H1 (cell line): ENCODE measurements around the gene FSIP1. TPM values are rescaled to one million over a fixed set of nuclear protein-coding genes. Genes with fewer than 3 reads are reported as not detected.
A peak's percentile ranks its signal among the peaks of the same experiment; 100 is the strongest.

ENCODE experiments used
- CTCF ChIA-PET: fragments of 300-600 bp; sonication (Branson Sonifier 250); formaldehyde crosslinking; loops from one replicate; lab custom pipeline; 2021; ENCODE audit not compliant: partially characterized antibody; lab: Charles Lee
- POLR2A ChIA-PET: fragments of 300-600 bp; sonication (Branson Sonifier 250); formaldehyde crosslinking; loops from one replicate; lab custom pipeline; 2021; ENCODE audit warnings: inconsistent platforms; ENCODE audit not compliant: partially characterized antibody; lab: Charles Lee
- DNase-seq, 2 experiments: peaks; one replicate each; pipeline versions ENCODE4 v3.0.0 to v3.0.0-alpha.2; 2010 to 2022; ENCODE audit warnings: low spot score in 2 of 2, low read depth in 1 of 2, mixed read lengths in 1 of 2
- FAIRE-seq: peaks from 2 replicates; lab custom pipeline; 2011; peaks lifted over from hg19 to GRCh38; lab: Jason Lieb, UNC
- H2AFZ ChIP-seq: 2 replicates; pipeline ENCODE4 v1.8.1; 2012; ENCODE audit warnings: low read length, inconsistent platforms
- H2AK5ac ChIP-seq: 2 replicates; pipeline ENCODE4 v1.6.1; 2013; ENCODE audit warnings: low read depth, low read length
- H2BK120ac ChIP-seq: replicated peaks from 2 replicates; pipeline ENCODE3; 2013; ENCODE audit warnings: low read depth, low read length, inconsistent platforms
- H2BK12ac ChIP-seq: 2 replicates; pipeline ENCODE4 v1.6.1; 2013; ENCODE audit warnings: low read depth, low read length
- H2BK15ac ChIP-seq: 2 replicates; pipeline ENCODE4 v1.6.1; 2013; ENCODE audit warnings: low read length
- H2BK20ac ChIP-seq: 2 replicates; pipeline ENCODE4 v1.6.1; 2013; ENCODE audit warnings: low read length
- H2BK5ac ChIP-seq: 2 replicates; pipeline ENCODE4 v1.6.1; 2013; ENCODE audit warnings: low read depth, low read length
- H3K14ac ChIP-seq: 2 replicates; pipeline ENCODE4 v1.6.1; 2013; ENCODE audit warnings: inconsistent platforms; ENCODE audit not compliant: insufficient read length
- H3K18ac ChIP-seq: 2 replicates; pipeline ENCODE4 v1.6.1; 2013; ENCODE audit warnings: low read length; ENCODE audit errors: extremely low read depth
- H3K23ac ChIP-seq: 2 replicates; pipeline ENCODE4 v1.6.1; 2013; ENCODE audit warnings: inconsistent platforms; ENCODE audit not compliant: insufficient read length
- H3K23me2 ChIP-seq: 2 replicates; pipeline ENCODE4 v1.6.1; 2013; ENCODE audit warnings: low read depth, low read length
- H3K27ac ChIP-seq: 2 replicates; pipeline ENCODE4 v1.6.1; 2011; ENCODE audit warnings: low read depth, low read length, inconsistent platforms
- H3K27me3 ChIP-seq, 4 experiments: replicated peaks in 1 of 4; 1 replicate in 1 of 4; 2 replicates in 3 of 4; pipeline versions ENCODE4 v1.6.1 to v1.8.1; 2011 to 2013; ENCODE audit warnings: low read length in 3 of 4, mild to moderate bottlenecking in 3 of 4, inconsistent platforms in 2 of 4, mixed read lengths in 2 of 4, moderate library complexity in 1 of 4; ENCODE audit not compliant: control insufficient read depth in 3 of 4, insufficient read depth in 3 of 4; ENCODE audit errors: extremely low read depth in 1 of 4
- H3K36me3 ChIP-seq, 4 experiments: 2 replicates each; pipeline versions ENCODE4 v1.6.1 to v1.8.1; 2011 to 2013; ENCODE audit warnings: mild to moderate bottlenecking in 4 of 4, low read length in 3 of 4, moderate library complexity in 2 of 4, control low read depth in 1 of 4, inconsistent platforms in 1 of 4; ENCODE audit not compliant: insufficient read depth in 4 of 4, control insufficient read depth in 2 of 4
- H3K4ac ChIP-seq: replicated peaks from 2 replicates; pipeline ENCODE3; 2013; ENCODE audit warnings: low read length, low read depth, mixed read lengths, inconsistent platforms; ENCODE audit not compliant: insufficient read length
- H3K4me1 ChIP-seq, 4 experiments: replicated peaks in 1 of 4; 1 replicate in 1 of 4; 2 replicates in 3 of 4; pipeline versions ENCODE4 v1.6.1 to v1.8.1; 2011 to 2013; ENCODE audit warnings: low read length in 3 of 4, inconsistent platforms in 2 of 4, mixed read lengths in 1 of 4; ENCODE audit not compliant: insufficient read depth in 4 of 4, control insufficient read depth in 3 of 4
- H3K4me2 ChIP-seq, 2 experiments: 2 replicates each; pipeline versions ENCODE4 v1.6.1 to v1.8.1; 2011 to 2013; ENCODE audit warnings: low read depth in 2 of 2, low read length in 2 of 2, control low read depth in 1 of 2, inconsistent platforms in 1 of 2, mild to moderate bottlenecking in 1 of 2; ENCODE audit not compliant: insufficient read depth in 1 of 2
- H3K4me3 ChIP-seq, 4 experiments: fragments of 200-600, 300-600 bp in 1 of 4; sonication (generic), shearing (Covaris generic), sonication (Bioruptor Twin) in 1 of 4; 2 replicates each; pipeline versions ENCODE4 v1.5.1 to v1.8.1; 2011 to 2016; ENCODE audit warnings: low read length in 4 of 4, low read depth in 3 of 4, control low read depth in 2 of 4, inconsistent platforms in 2 of 4, mild to moderate bottlenecking in 2 of 4, mixed read lengths in 1 of 4, moderate library complexity in 1 of 4; ENCODE audit not compliant: insufficient read depth in 2 of 4; ENCODE audit errors: extremely low read depth in 1 of 4
- H3K56ac ChIP-seq: replicated peaks from 2 replicates; pipeline ENCODE3; 2013; ENCODE audit warnings: low read depth, mild to moderate bottlenecking, mixed read lengths, low read length, inconsistent platforms; ENCODE audit not compliant: insufficient read length
- H3K79me1 ChIP-seq: 2 replicates; pipeline ENCODE4 v1.6.1; 2013; ENCODE audit warnings: low read depth, low read length, control low read depth
- H3K79me2 ChIP-seq, 2 experiments: 2 replicates each; pipeline versions ENCODE4 v1.6.1 to v1.8.1; 2012 to 2013; ENCODE audit warnings: low read length in 2 of 2, mild to moderate bottlenecking in 2 of 2, inconsistent platforms in 1 of 2; ENCODE audit not compliant: insufficient read depth in 2 of 2, control insufficient read depth in 1 of 2
- H3K9ac ChIP-seq, 4 experiments: replicated peaks in 1 of 4; 1 replicate in 1 of 4; 2 replicates in 3 of 4; pipeline versions ENCODE4 v1.6.1 to v1.8.1; 2011 to 2013; ENCODE audit warnings: low read depth in 3 of 4, low read length in 3 of 4, control low read depth in 2 of 4, mild to moderate bottlenecking in 2 of 4, moderate library complexity in 2 of 4, inconsistent platforms in 1 of 4; ENCODE audit errors: extremely low read depth in 1 of 4
- H3K9me3 ChIP-seq, 2 experiments: 2 replicates each; pipeline versions ENCODE4 v1.6.1 to v1.8.1; 2012 to 2013; ENCODE audit warnings: mild to moderate bottlenecking in 2 of 2, moderate library complexity in 2 of 2, control low read depth in 1 of 2, inconsistent platforms in 1 of 2, low read depth in 1 of 2, low read length in 1 of 2, mixed read lengths in 1 of 2; ENCODE audit not compliant: insufficient read depth in 2 of 2
- H4K20me1 ChIP-seq, 2 experiments: replicated peaks in 1 of 2; 2 replicates each; pipeline versions ENCODE3 to v1.8.1; 2011 to 2013; ENCODE audit warnings: inconsistent platforms in 2 of 2, low read length in 2 of 2, mild to moderate bottlenecking in 1 of 2; ENCODE audit not compliant: insufficient read depth in 2 of 2, control insufficient read depth in 1 of 2
- H4K5ac ChIP-seq: 2 replicates; pipeline ENCODE4 v1.6.1; 2013; ENCODE audit warnings: low read length, low read depth, mixed read lengths, inconsistent platforms; ENCODE audit not compliant: insufficient read length
- H4K8ac ChIP-seq: 2 replicates; pipeline ENCODE4 v1.8.0; 2013; ENCODE audit warnings: mild to moderate bottlenecking, moderate library complexity, low read length, inconsistent platforms; ENCODE audit not compliant: insufficient read depth; ENCODE audit errors: extremely low read depth
- H4K91ac ChIP-seq: replicated peaks from 2 replicates; pipeline ENCODE3; 2013; ENCODE audit warnings: low read length, mixed read lengths, inconsistent platforms; ENCODE audit not compliant: insufficient read length
- BRCA1 ChIP-seq: IDR thresholded peaks from 2 replicates; pipeline ENCODE4 v1.6.1; 2012; ENCODE audit warnings: low read depth, low read length, improper control_type of control experiment
- CEBPB ChIP-seq: IDR thresholded peaks from 2 replicates; pipeline ENCODE4 v1.6.1; 2012; ENCODE audit warnings: low read depth, low read length
- NANOG ChIP-seq: IDR thresholded peaks from 2 replicates; pipeline ENCODE4 v1.6.1; 2011; ENCODE audit warnings: low read length, low read depth, mild to moderate bottlenecking, inconsistent platforms; ENCODE audit not compliant: insufficient read depth, poor library complexity, severe bottlenecking
- NRF1 ChIP-seq: IDR thresholded peaks from 2 replicates; pipeline ENCODE4 v1.6.1; 2011; ENCODE audit warnings: mild to moderate bottlenecking, low read depth, low read length, improper control_type of control experiment
- RAD21 ChIP-seq, 2 experiments: IDR thresholded peaks in 1 of 2; conservative IDR thresholded peaks in 1 of 2; 2 replicates each; pipeline ENCODE4 v1.6.1; 2011; ENCODE audit warnings: low read depth in 2 of 2, low read length in 2 of 2, improper control_type of control experiment in 1 of 2, inconsistent platforms in 1 of 2, mild to moderate bottlenecking in 1 of 2, moderate library complexity in 1 of 2
- RNF2 ChIP-seq: fragments of 200-900, 300-1000 bp; sonication (generic); IDR thresholded peaks from 2 replicates; pipeline ENCODE4 v1.7.1; 2016; ENCODE audit warnings: borderline replicate concordance, low read depth, mild to moderate bottlenecking, antibody characterized with exemption, low read length; ENCODE audit not compliant: poor library complexity, severe bottlenecking; ENCODE audit errors: missing control alignments
- TAF1 ChIP-seq: IDR thresholded peaks from 2 replicates; pipeline ENCODE4 v1.6.1; 2011; ENCODE audit warnings: mild to moderate bottlenecking, low read depth, low read length
- TBP ChIP-seq: IDR thresholded peaks from 2 replicates; pipeline ENCODE4 v1.6.1; 2011; ENCODE audit warnings: low read depth, low read length, improper control_type of control experiment
- TEAD4 ChIP-seq: IDR thresholded peaks from 2 replicates; pipeline ENCODE4 v1.6.1; 2012; ENCODE audit warnings: low read depth, low read length, inconsistent platforms, mixed read lengths
- WGBS, 2 experiments: shearing (Covaris generic) in 1 of 2; methylation state at CpG; one replicate each; pipeline versions ENCODE4 v1.1.6 to v1.1.7; 2013 to 2015; ENCODE audit warnings: low lambda C conversion rate in 2 of 2, mixed read lengths in 2 of 2, inconsistent platforms in 1 of 2, low coverage in 1 of 2, missing lambda C conversion rate in 1 of 2; ENCODE audit not compliant: insufficient replicate concordance in 2 of 2, insufficient coverage in 1 of 2, insufficient read length in 1 of 2; ENCODE audit errors: extremely low coverage in 1 of 2, missing lambda C conversion rate in 1 of 2; 5-methylcytosine and 5-hydroxymethylcytosine counted together
- long read RNA-seq, 2 experiments: library from RNA in 1 of 2; library from capped mRNA in 1 of 2; stranded (forward); transcript quantifications; one replicate each; pipeline ENCODE4 v2.0.0, GENCODE V29; 2021; ENCODE audit warnings: inconsistent platforms in 1 of 2
- polyA minus RNA-seq, 3 experiments: library from RNA; depleted of rRNA, polyadenylated mRNA; stranded (reverse); fragments of >200 nt; gene quantifications; 1 replicate in 2 of 3; 2 replicates in 1 of 3; pipeline ENCODE4 v1.2.3, GENCODE V29; 2011
- polyA plus RNA-seq, 7 experiments: library from polyadenylated mRNA; depleted of rRNA in 3 of 7; stranded (reverse) in 5 of 7; unstranded in 2 of 7; fragments of >200 nt in 5 of 7; fragments of 200-250 nt in 2 of 7; gene quantifications; 1 replicate in 5 of 7; 2 replicates in 1 of 7; 4 replicates in 1 of 7; pipeline versions ENCODE4 v1.2.1 to v1.2.3, GENCODE V29; 2011 to 2013; ENCODE audit warnings: missing spikeins in 2 of 7, mixed read lengths in 2 of 7
- total RNA-seq: library from RNA; stranded (reverse); fragmentation: NEBNext Ultra II Directional; extraction: Animal tissue kit (Norgen Biotek cat#: 25700); gene quantifications from 2 replicates; pipeline ENCODE4 v1.2.1, GENCODE V29; 2021

FSIP1 gene
- total RNA-seq (0.88 and 1.3 TPM in 2 replicates), polyA plus RNA-seq (2011; rRNA removed) (0.08 and 0.18 TPM in 2 replicates), polyA minus RNA-seq (2011; rRNA and poly(A)+ RNA removed) (0.25 and 0.68 TPM in 2 replicates)
- 0.31 TPM for polyA plus RNA-seq (2011; cell fraction: cytosol; rRNA removed)
- 0.13 TPM for polyA plus RNA-seq (2011; cell fraction: nucleus; rRNA removed)
- polyA plus RNA-seq (2012, experiment 1 of 2), result 0.25 to 0.70 TPM (median 0.36 TPM) in 4 replicates
- polyA plus RNA-seq (2012, experiment 2 of 2), result 0.07 TPM
- 0.45 TPM for polyA plus RNA-seq (2013, experiment 1 of 2)
- polyA plus RNA-seq (2013, experiment 2 of 2), result 0.61 TPM
- not detected for polyA minus RNA-seq (2011; cell fraction: cytosol; rRNA and poly(A)+ RNA removed)
- 1.8 TPM for polyA minus RNA-seq (2011; cell fraction: nucleus; rRNA and poly(A)+ RNA removed)
- long read RNA-seq, experiment 1, result 0 reads
- long read RNA-seq, experiment 2, partial matches to known transcripts, result 3 of 3 reads
- long read RNA-seq, experiment 2, other reads (novel, unspliced or antisense), result 0 of 3 reads

GRCh38 chr15:39782441-39783138 lies at the start of gene FSIP1:
Gene FSIP1, minus strand, starts transcription at chr15:39782841. Its CDS starts 6,317 bp downstream, at chr15:39776524.
- POLR2A ChIA-PET, result interaction anchor here (1.2 to 1.9 kb wide), 7 partner anchors 12 to 202 kb away, joined by 4 to 10 read pairs (median 7); partner anchors contain the start of genes EIF2AK4 and THBS1
- Histone ChIP-seq H3K27ac (peak within 1 kb of the TSS; percentile 60), H3K36me3 (no peaks in the 10 kb centered on the region), H3K4me1 (peaks cover 0 to 19% (median 13%) of the 10 kb centered on the region in 4 experiments; a peak in 5 of 7 replicates), H2BK20ac (no peak within 1 kb of the TSS), H3K56ac (peak within 1 kb of the TSS; percentile 26), H3K9me3 (no peaks in the 10 kb centered on the region), H3K4me2 (peak within 1 kb of the TSS; percentile 98 to 99), H2BK5ac (no peak within 1 kb of the TSS; the same call in 1 of the 2 replicates), H4K8ac (peak within 1 kb of the TSS; percentile 68; the same call in 1 of the 2 replicates), H2BK15ac (no peak within 1 kb of the TSS), H3K79me1 (no peaks in the 10 kb centered on the region), H2BK12ac (no peak within 1 kb of the TSS), H4K20me1 (no peaks in the 10 kb centered on the region), H4K5ac (peak within 1 kb of the TSS; percentile 81), H3K79me2 (peaks cover 0 to 17% of the 10 kb centered on the region in 2 experiments; a peak in 2 of 4 replicates), H3K27me3 (no peaks in the 10 kb centered on the region), H2AFZ (peak within 1 kb of the TSS; percentile 93), H3K23ac (no peak within 1 kb of the TSS), H3K4ac (peak within 1 kb of the TSS; percentile 71), H3K9ac (peak within 1 kb of the TSS; percentile 80 to 96 (median 88)), H3K14ac (peak within 1 kb of the TSS; percentile 25), H2AK5ac (no peak within 1 kb of the TSS), H3K4me3 (peak within 1 kb of the TSS; percentile 73 to 97 (median 90)), H2BK120ac (peak within 1 kb of the TSS; percentile 70), H3K23me2 (peaks cover 7% of the 10 kb centered on the region), H3K18ac (peak within 1 kb of the TSS; percentile 49), H4K91ac (no peak within 1 kb of the TSS)
- FAIRE-seq (no peak), DNase-seq (peak; percentile 76 to 99)
- CTCF ChIA-PET, result interaction anchor here (0.7 to 1.5 kb wide), 6 partner anchors 12 to 490 kb away, joined by 3 to 4 read pairs (median 3); partner anchors contain the start of gene EIF2AK4
- 1% methylated on average over 59 of the region's 64 CpGs; no CpG with 5 or more reads in 1 of the 2 experiments for WGBS, 2 experiments
- TF ChIP-seq TBP (peak; percentile 73), TEAD4 (no peak), RNF2 (no peak), BRCA1 (peak; percentile 97), NANOG (no peak), TAF1 (peak; percentile 84), CEBPB (no peak), RAD21 (IDR thresholded peaks at IDR 0.05 in 1 of 2, conservative IDR thresholded peaks at IDR 0.05 in 1 of 2; ENCODE audit: low read depth in 2 of 2, low read length in 2 of 2) (no peak), NRF1 (no peak)
